Loucy (cell line): ENCODE results near the gene SLC22A31.

Source experiments
- EZH2phosphoT487 ChIP-seq: fragments of 200-600 bp; IDR thresholded peaks from 2 replicates; pipeline ENCODE4 v1.6.1; 2018; ENCODE audit warnings: antibody characterized with exemption, mild to moderate bottlenecking, moderate library complexity, borderline replicate concordance
- TF ChIP-seq, protein P1 (sequence below): fragments of 200-600 bp; sonication (generic); conservative IDR thresholded peaks from 2 replicates; pipeline ENCODE4 v1.5.1; 2014; ENCODE audit warnings: mild to moderate bottlenecking, antibody characterized with exemption, low read length

- TF ChIP-seq EZH2phosphoT487, result no peak
- TF ChIP-seq, protein P1, sequence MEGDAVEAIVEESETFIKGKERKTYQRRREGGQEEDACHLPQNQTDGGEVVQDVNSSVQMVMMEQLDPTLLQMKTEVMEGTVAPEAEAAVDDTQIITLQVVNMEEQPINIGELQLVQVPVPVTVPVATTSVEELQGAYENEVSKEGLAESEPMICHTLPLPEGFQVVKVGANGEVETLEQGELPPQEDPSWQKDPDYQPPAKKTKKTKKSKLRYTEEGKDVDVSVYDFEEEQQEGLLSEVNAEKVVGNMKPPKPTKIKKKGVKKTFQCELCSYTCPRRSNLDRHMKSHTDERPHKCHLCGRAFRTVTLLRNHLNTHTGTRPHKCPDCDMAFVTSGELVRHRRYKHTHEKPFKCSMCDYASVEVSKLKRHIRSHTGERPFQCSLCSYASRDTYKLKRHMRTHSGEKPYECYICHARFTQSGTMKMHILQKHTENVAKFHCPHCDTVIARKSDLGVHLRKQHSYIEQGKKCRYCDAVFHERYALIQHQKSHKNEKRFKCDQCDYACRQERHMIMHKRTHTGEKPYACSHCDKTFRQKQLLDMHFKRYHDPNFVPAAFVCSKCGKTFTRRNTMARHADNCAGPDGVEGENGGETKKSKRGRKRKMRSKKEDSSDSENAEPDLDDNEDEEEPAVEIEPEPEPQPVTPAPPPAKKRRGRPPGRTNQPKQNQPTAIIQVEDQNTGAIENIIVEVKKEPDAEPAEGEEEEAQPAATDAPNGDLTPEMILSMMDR, result no peak
Observed at GRCh38 chr16:89187770-89188392, 12.5 kb downstream of the SLC22A31 start.
